AG04449 (cell line): ENCODE measurements around the gene ARHGAP8.

Source experiments
- CTCF ChIA-PET: fragments of 350-600 bp; formaldehyde crosslinking; extraction: SDS; loops from one replicate; lab custom pipeline; 2021; ENCODE audit warnings: antibody characterized with exemption; lab: Yijun Ruan, JAX
- POLR2A ChIA-PET: fragments of 400-600, 350-600 bp; formaldehyde crosslinking; extraction: SDS; loops from one replicate; lab custom pipeline; 2020; ENCODE audit warnings: antibody characterized with exemption, inconsistent platforms; lab: Yijun Ruan, JAX
- DNase-seq: peaks from one replicate; pipeline ENCODE4 v3.0.0-alpha.2; 2010; ENCODE audit warnings: low read depth, low spot score
- H3K4me3 ChIP-seq: 2 replicates; pipeline ENCODE4 v1.5.1; 2011; ENCODE audit warnings: low read depth, mild to moderate bottlenecking, control low read depth, low read length
- TF ChIP-seq, protein P1 (sequence below): IDR thresholded peaks from one replicate; pipeline ENCODE4 v1.5.1; 2011; ENCODE audit warnings: mild to moderate bottlenecking, moderate library complexity, low read length, control low read depth, inconsistent platforms; ENCODE audit not compliant: insufficient read depth; ENCODE audit errors: missing control alignments

ARHGAP8 gene

DNA sequence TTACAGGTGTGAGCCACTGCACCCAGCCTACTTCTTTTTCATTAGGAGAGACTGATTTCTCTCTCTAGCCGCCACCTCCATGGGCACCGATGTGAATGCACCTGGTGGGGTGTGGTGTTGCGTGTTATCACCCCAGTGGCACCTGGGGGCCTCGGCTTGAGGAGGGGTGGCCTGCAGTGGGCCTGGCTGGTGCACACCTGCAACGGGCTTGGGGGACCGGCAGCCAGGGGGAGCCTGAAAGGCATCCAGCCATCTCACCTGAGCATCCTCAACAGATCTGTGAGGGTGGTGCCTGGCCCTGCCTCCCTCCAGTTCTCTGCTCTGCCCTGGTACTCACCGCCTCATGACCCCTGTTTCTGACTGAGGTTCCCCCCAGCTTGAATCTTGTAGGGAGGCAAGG lies 108.9 kb downstream of the ARHGAP8 start:
- ChIA-PET CTCF (no interaction called here), POLR2A (no interaction called here)
- H3K4me3 ChIP-seq = no peak overlapping the region
- no peak for DNase-seq
- TF ChIP-seq, protein P1, sequence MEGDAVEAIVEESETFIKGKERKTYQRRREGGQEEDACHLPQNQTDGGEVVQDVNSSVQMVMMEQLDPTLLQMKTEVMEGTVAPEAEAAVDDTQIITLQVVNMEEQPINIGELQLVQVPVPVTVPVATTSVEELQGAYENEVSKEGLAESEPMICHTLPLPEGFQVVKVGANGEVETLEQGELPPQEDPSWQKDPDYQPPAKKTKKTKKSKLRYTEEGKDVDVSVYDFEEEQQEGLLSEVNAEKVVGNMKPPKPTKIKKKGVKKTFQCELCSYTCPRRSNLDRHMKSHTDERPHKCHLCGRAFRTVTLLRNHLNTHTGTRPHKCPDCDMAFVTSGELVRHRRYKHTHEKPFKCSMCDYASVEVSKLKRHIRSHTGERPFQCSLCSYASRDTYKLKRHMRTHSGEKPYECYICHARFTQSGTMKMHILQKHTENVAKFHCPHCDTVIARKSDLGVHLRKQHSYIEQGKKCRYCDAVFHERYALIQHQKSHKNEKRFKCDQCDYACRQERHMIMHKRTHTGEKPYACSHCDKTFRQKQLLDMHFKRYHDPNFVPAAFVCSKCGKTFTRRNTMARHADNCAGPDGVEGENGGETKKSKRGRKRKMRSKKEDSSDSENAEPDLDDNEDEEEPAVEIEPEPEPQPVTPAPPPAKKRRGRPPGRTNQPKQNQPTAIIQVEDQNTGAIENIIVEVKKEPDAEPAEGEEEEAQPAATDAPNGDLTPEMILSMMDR = no peak

DNA sequence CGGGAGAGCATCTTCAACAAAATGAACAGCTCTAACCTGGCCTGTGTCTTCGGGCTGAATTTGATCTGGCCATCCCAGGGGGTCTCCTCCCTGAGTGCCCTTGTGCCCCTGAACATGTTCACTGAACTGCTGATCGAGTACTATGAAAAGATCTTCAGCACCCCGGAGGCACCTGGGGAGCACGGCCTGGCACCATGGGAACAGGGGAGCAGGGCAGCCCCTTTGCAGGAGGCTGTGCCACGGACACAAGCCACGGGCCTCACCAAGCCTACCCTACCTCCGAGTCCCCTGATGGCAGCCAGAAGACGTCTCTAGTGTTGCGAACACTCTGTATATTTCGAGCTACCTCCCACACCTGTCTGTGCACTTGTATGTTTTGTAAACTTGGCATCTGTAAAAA lies 109.9 kb downstream of the ARHGAP8 start:
- no peak for DNase-seq
- CTCF ChIA-PET = no interaction called here
- H3K4me3 ChIP-seq = no peak overlapping the region
- TF ChIP-seq, protein P1 = no peak
- POLR2A ChIA-PET = no interaction called here

DNA sequence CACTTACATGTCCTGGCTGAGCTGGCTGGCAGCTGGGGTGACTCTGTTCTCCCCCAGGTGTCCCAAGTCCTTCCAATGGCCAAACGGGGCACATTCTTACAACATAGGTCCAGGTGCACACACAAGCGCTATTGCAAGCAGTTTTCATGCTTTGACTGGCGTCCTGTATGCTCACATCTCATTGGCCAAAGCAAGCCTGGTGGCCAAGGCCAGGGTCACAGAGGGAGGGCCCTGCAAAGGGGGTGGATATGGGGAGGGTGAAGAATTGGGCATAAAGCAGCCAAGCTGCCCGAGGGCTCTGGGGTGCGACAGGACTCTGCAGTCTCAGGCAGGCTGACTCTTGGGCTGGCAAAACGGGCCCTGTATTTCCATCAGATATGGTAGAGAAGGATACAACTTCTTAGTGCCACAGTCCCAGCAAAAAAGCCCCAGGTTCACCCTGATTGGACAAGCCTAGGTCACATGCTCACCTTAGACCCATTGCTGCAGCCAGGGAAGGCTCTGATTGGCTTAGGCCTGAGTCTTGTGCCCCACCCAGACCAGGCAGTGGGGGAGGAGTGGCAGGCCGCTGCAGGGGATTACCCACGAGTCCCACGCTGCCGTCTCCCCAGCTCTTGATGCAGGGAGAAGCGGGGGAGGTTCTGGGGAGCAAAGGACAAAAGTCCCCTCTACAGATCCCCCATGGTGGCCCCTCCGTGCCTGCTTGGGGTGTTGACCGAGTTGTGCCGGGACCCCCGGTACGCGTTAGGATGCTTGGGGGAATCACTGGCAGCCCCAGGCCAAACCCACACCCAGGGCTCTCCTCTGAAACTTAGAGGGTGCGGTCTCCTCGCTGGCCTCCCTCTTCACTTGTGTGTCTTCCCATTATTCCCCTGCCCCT lies 110.8 kb downstream of the ARHGAP8 start:
- DNase-seq = no peak

DNA sequence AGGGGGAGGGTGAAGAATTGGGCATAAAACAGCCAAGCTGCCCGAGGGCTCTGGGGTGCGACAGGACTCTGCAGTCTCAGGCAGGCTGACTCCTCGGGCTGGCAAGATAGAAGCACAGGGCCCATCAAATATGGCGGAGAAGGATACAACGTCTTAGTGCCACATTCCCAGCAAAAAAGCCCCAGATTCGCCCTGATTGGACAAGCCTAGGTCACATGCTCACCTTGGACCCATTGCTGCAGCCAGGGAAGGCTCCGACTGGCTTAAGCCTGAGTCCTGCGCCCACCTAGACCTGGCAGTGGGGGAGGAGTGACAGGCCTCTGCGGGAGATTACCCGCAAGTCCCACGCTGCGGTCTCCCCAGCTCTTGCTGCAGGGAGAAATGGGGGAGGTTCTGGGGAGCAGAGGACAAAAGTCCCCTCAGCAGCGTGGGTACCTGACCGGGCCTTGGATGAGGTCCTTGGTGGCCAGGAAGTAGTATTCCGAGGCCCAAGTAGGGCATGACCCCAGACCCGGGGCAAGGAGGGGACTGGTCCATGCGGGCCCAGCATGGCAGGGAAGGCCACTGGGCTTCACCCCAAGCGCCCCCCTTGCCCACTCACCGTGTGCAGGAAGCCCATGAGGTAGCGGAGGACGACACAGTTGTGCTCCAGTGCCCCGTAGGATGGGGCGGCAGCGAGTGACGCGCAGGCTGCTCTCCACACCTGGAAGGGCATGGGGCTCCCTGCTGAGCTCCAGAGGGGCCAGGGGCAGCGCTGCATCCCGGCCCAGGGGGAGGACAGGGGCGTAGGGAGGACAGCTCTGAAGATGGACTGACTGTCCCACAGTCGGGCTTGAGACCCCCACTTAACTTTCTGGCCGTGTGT lies 113.0 kb downstream of the ARHGAP8 start:
- TF ChIP-seq, protein P1 = no peak
- CTCF ChIA-PET = no interaction called here

More for the DNA sequence above, 110.8 kb downstream of the ARHGAP8 start:
- TF ChIP-seq, protein P1 = no peak
- H3K4me3 ChIP-seq = no peak overlapping the region
- ChIA-PET CTCF (no interaction called here), POLR2A (no interaction called here)

DNA sequence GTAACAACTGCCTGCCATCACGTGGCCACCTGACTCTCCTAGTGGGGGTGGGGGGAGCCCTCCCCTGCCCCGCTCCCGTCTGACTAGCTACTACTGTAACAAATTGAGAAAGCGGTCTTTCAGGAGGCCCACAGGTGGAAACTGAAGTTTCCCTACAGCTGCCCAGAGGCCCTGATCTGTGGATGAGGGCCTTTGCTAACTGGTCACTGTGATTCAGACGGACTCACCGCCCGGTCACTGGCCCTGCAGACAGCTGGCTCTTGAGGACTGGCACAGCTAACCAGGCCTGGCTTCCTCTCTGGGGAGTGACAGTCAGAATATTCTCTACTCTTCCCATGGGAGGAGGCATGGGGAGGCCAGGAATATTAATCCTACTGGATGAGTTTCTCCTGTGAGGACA lies 116.8 kb downstream of the ARHGAP8 start:
- CTCF ChIA-PET = no interaction called here
- no peak for DNase-seq
- TF ChIP-seq, protein P1 = no peak
- no peak overlapping the region for H3K4me3 ChIP-seq
- POLR2A ChIA-PET = no interaction called here

More for the DNA sequence above, 113.0 kb downstream of the ARHGAP8 start:
- no peak overlapping the region for H3K4me3 ChIP-seq
- DNase-seq = no peak
- POLR2A ChIA-PET = no interaction called here

DNA sequence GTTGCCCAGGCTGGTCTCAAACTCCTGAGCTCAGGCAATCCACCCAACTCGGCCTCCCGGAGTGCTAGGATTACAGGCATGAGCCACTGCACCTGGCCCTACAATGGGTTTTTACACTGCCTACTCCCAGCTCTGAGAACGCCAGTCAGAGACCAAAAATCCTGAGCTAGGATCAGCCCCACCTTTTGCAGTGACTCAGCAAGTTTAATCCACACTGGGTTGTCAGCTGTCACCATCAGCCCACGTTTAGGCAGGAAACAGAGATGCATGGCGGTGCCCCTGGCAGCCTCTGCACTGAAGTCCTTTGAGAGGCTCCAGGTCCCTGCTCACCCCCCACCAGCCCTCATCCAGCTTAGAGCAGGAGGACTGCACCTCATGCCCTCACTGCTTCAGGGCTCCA lies 117.6 kb downstream of the ARHGAP8 start:
- POLR2A ChIA-PET = no interaction called here

More for the DNA sequence above, 117.6 kb downstream of the ARHGAP8 start:
- DNase-seq = no peak
- H3K4me3 ChIP-seq = no peak overlapping the region
- CTCF ChIA-PET = no interaction called here
- TF ChIP-seq, protein P1 = no peak
